B cell (primary cell): ENCODE data around the gene ELANE. TPM values are rescaled to one million over a fixed set of nuclear protein-coding genes. Genes with fewer than 3 reads are reported as not detected.

Experiments used
- ATAC-seq: fragments of 200-7000 bp; cut with Tn5 transposase; one replicate; pipeline ENCODE4 v1.10.0; 2021; ENCODE audit warnings: low read depth, mild to moderate bottlenecking, moderate number of reproducible peaks, moderate library complexity
- CTCF ChIA-PET: fragments of 350-600 bp; sonication (Branson Sonifier 250); formaldehyde crosslinking; loops from one replicate; lab custom pipeline; 2021; ENCODE audit warnings: antibody characterized with exemption, inconsistent platforms; lab: Charles Lee
- POLR2A ChIA-PET: fragments of 350-600 bp; sonication (Branson Sonifier 250); formaldehyde crosslinking; loops from one replicate; lab custom pipeline; 2021; ENCODE audit warnings: antibody characterized with exemption; lab: Charles Lee
- DNase-seq: peaks from one replicate; pipeline ENCODE4 v3.0.0; 2013
- H2AFZ ChIP-seq: 2 replicates; pipeline ENCODE4 v1.6.1; 2012; ENCODE audit warnings: mild to moderate bottlenecking, low read depth, low read length; ENCODE audit not compliant: insufficient read depth, poor library complexity, severe bottlenecking
- H3K27ac ChIP-seq, 2 donors: 1 replicate in 1 of 2; 2 replicates in 1 of 2; pipeline ENCODE4 v1.5.1; 2012 to 2013; ENCODE audit warnings: low read length in 2 of 2, mild to moderate bottlenecking in 2 of 2, moderate library complexity in 1 of 2
- H3K27me3 ChIP-seq, 4 experiments: fragments of 200-600 bp in 1 of 4; sonication (generic) in 1 of 4; replicated peaks in 1 of 4; 1 replicate in 2 of 4; 2 replicates in 2 of 4; pipeline versions ENCODE4 v1.6.1 to v1.7.0; 2013 to 2016; ENCODE audit warnings: low read length in 3 of 4, mild to moderate bottlenecking in 2 of 4, mixed read lengths in 1 of 4, moderate library complexity in 1 of 4; ENCODE audit not compliant: insufficient read depth in 4 of 4, control insufficient read depth in 3 of 4; ENCODE audit errors: control extremely low read depth in 1 of 4
- H3K36me3 ChIP-seq, 2 experiments: replicated peaks in 1 of 2; 1 replicate in 1 of 2; 2 replicates in 1 of 2; pipeline versions ENCODE4 v1.6.1 to v1.7.1; 2013; ENCODE audit warnings: low read length in 1 of 2; ENCODE audit not compliant: insufficient read depth in 2 of 2, control insufficient read depth in 1 of 2; ENCODE audit errors: control extremely low read depth in 1 of 2, extremely low read depth in 1 of 2
- H3K4me1 ChIP-seq, 2 donors: fragments of 200-600 bp in 1 of 2; sonication (generic) in 1 of 2; 1 replicate in 1 of 2; 2 replicates in 1 of 2; pipeline versions ENCODE4 v1.5.1 to v1.6.1; 2013 to 2017; ENCODE audit warnings: low read length in 2 of 2; ENCODE audit not compliant: control insufficient read depth in 2 of 2, insufficient read depth in 2 of 2
- H3K4me2 ChIP-seq: replicated peaks from 2 replicates; pipeline ENCODE3; 2012; ENCODE audit warnings: mild to moderate bottlenecking, low read depth, low read length; ENCODE audit not compliant: poor library complexity, severe bottlenecking
- H3K4me3 ChIP-seq, 5 experiments: fragments of 200-600 bp in 1 of 5; sonication (generic) in 1 of 5; 1 replicate in 3 of 5; 2 replicates in 2 of 5; pipeline versions ENCODE4 v1.5.1 to v1.7.0; 2011 to 2016; ENCODE audit warnings: low read length in 4 of 5, mild to moderate bottlenecking in 4 of 5, low read depth in 2 of 5, control low read depth in 1 of 5, moderate library complexity in 1 of 5; ENCODE audit not compliant: insufficient read depth in 1 of 5; ENCODE audit errors: control extremely low read depth in 1 of 5, extremely low read depth in 1 of 5
- H3K79me2 ChIP-seq: fragments of 200-600 bp; sonication (generic); one replicate; pipeline ENCODE4 v1.6.0; 2016; ENCODE audit warnings: low read length; ENCODE audit not compliant: control insufficient read depth, insufficient read depth
- H3K9ac ChIP-seq: fragments of 200-600 bp; sonication (generic); 2 replicates; pipeline ENCODE4 v1.6.1; 2017; ENCODE audit warnings: mild to moderate bottlenecking, low read length, moderate library complexity
- H3K9me3 ChIP-seq, 3 donors: one replicate each; pipeline versions ENCODE4 v1.6.1 to v1.7.1; 2013; ENCODE audit warnings: low read length in 2 of 3; ENCODE audit not compliant: control insufficient read depth in 2 of 3, insufficient read depth in 1 of 3; ENCODE audit errors: control extremely low read depth in 1 of 3
- H4K20me1 ChIP-seq: 2 replicates; pipeline ENCODE4 v1.6.0; 2012; ENCODE audit warnings: mild to moderate bottlenecking, low read length; ENCODE audit not compliant: insufficient read depth, control insufficient read depth, poor library complexity, severe bottlenecking
- H3K27ac Mint-ChIP-seq: one replicate; pipeline ENCODE4 v1.8.0; 2021; ENCODE audit warnings: mixed read lengths
- H3K27me3 Mint-ChIP-seq: one replicate; pipeline ENCODE4 v1.8.0; 2021; ENCODE audit warnings: mixed read lengths
- H3K4me1 Mint-ChIP-seq: one replicate; pipeline ENCODE4 v1.8.0; 2021; ENCODE audit warnings: mixed read lengths
- H3K4me3 Mint-ChIP-seq: one replicate; pipeline ENCODE4 v1.8.0; 2021; ENCODE audit warnings: mixed read lengths
- H3K9me3 Mint-ChIP-seq: one replicate; pipeline ENCODE4 v1.8.0; 2022; ENCODE audit warnings: mixed read lengths; ENCODE audit not compliant: insufficient read depth
- EZH2 ChIP-seq: IDR thresholded peaks from 2 replicates; pipeline ENCODE4 v1.6.1; 2012; ENCODE audit warnings: borderline replicate concordance, low read depth, mild to moderate bottlenecking, moderate library complexity, low read length; ENCODE audit not compliant: insufficient read depth, poor library complexity, severe bottlenecking
- WGBS: methylation state at CpG from one replicate; pipeline ENCODE4 v1.1.5; 2013; ENCODE audit warnings: missing lambda C conversion rate; ENCODE audit not compliant: insufficient coverage; 5-methylcytosine and 5-hydroxymethylcytosine counted together
- intact Hi-C: fragments of 100-400 bp; cut with micrococcal nuclease; formaldehyde crosslinking; loops from one replicate; pipeline ENCODE4 v1.10.0; 2022
- polyA plus RNA-seq: library from polyadenylated mRNA; depleted of rRNA; stranded (reverse); fragments of >200 nt; gene quantifications from 2 replicates; pipeline ENCODE4 v1.2.3, GENCODE V29; 2012
- total RNA-seq, 2 donors: library from RNA; stranded (reverse); fragments of 120-200 nt in 1 of 2; gene quantifications; 1 replicate in 1 of 2; 2 replicates in 1 of 2; pipeline versions ENCODE4 v1.2.3 to v1.2.4, GENCODE V29; 2013 to 2022
- TF ChIP-seq, protein P1 (sequence below): fragments of 200-600 bp; IDR thresholded peaks from one replicate; pipeline ENCODE4 v1.8.0; 2022; ENCODE audit warnings: antibody characterized with exemption, mild to moderate bottlenecking

The ELANE gene
- total and polyA plus RNA-seq, 2 donors (not counting 1 experiment from before 2014, with no cell fraction given), result 0.18 TPM; not detected in 1

- Mint-ChIP-seq H3K9me3 (no peaks in the 10 kb centered on the region), H3K27me3 (no peaks in the 10 kb centered on the region), H3K27ac (no peak overlapping the region), H3K4me3 (no peak overlapping the region), H3K4me1 (no peaks in the 10 kb centered on the region)
- ChIA-PET CTCF (no interaction called here), POLR2A (no interaction called here)
- Histone ChIP-seq H3K27me3 (no peaks in the 10 kb centered on the region), H3K27ac (no peak overlapping the region), H3K4me3 (no peak overlapping the region), H3K9ac (no peak overlapping the region), H3K4me2 (no peak overlapping the region), H3K9me3 (peaks cover 0 to 3% (median 0%) of the 10 kb centered on the region in 3 donors), H3K36me3 (peaks cover 6 to 53% of the 10 kb centered on the region in 2 experiments), H3K79me2 (peaks cover 13% of the 10 kb centered on the region), H2AFZ (no peak overlapping the region), H3K4me1 (no peaks in the 10 kb centered on the region), H4K20me1 (peaks cover 54% of the 10 kb centered on the region)
- ATAC-seq (no peak), DNase-seq (no peak)
- TF ChIP-seq EZH2, result no peak
- TF ChIP-seq, protein P1, sequence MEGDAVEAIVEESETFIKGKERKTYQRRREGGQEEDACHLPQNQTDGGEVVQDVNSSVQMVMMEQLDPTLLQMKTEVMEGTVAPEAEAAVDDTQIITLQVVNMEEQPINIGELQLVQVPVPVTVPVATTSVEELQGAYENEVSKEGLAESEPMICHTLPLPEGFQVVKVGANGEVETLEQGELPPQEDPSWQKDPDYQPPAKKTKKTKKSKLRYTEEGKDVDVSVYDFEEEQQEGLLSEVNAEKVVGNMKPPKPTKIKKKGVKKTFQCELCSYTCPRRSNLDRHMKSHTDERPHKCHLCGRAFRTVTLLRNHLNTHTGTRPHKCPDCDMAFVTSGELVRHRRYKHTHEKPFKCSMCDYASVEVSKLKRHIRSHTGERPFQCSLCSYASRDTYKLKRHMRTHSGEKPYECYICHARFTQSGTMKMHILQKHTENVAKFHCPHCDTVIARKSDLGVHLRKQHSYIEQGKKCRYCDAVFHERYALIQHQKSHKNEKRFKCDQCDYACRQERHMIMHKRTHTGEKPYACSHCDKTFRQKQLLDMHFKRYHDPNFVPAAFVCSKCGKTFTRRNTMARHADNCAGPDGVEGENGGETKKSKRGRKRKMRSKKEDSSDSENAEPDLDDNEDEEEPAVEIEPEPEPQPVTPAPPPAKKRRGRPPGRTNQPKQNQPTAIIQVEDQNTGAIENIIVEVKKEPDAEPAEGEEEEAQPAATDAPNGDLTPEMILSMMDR, result no peak
- intact Hi-C loops, result no loop called here
- 97% methylated on average over 63 of the region's 80 CpGs for WGBS
Measured at GRCh38 chr19:812049-812746, 39.9 kb upstream of the ELANE start.

- H3K27me3 Mint-ChIP-seq, result no peaks in the 10 kb centered on the region
- no peak for ATAC-seq
- Histone ChIP-seq H3K9ac (no peak overlapping the region), H2AFZ (no peak overlapping the region), H3K27ac (no peak overlapping the region), H3K9me3 (peaks cover 0 to 3% (median 0%) of the 10 kb centered on the region in 3 donors), H3K4me1 (no peaks in the 10 kb centered on the region), H3K4me2 (no peak overlapping the region), H3K36me3 (peaks cover under 1 to 47% of the 10 kb centered on the region in 2 experiments), H4K20me1 (peaks cover 48% of the 10 kb centered on the region), H3K4me3 (no peak overlapping the region), H3K79me2 (peaks cover 7% of the 10 kb centered on the region), H3K27me3 (no peaks in the 10 kb centered on the region)
- no peaks in the 10 kb centered on the region for H3K9me3 Mint-ChIP-seq
- no peak overlapping the region for H3K4me3 Mint-ChIP-seq
- H3K27ac Mint-ChIP-seq, result no peak overlapping the region
- no peaks in the 10 kb centered on the region for H3K4me1 Mint-ChIP-seq
- ChIA-PET POLR2A (no interaction called here), CTCF (no interaction called here)
- DNase-seq, result no peak
- intact Hi-C loops, result no loop called here
- no peak for TF ChIP-seq EZH2
- TF ChIP-seq, protein P1, result no peak
- 98% methylated on average over 61 of the region's 72 CpGs for WGBS
Measured at GRCh38 chr19:812747-813218, 39.3 kb upstream of the ELANE start.
